ENCODE data around the gene PSD2.

PSD2 gene

GRCh38 chr5:139861889-139862207 is 66.2 kb downstream of the PSD2 start:
- DNase-seq = no peak

GRCh38 chr5:139862313-139862712 is 66.7 kb downstream of the PSD2 start:
- no peak for DNase-seq

GRCh38 chr5:139862803-139863202 is 67.2 kb downstream of the PSD2 start:
- DNase-seq = no peak

GRCh38 chr5:139863361-139863760 is 67.8 kb downstream of the PSD2 start:
- DNase-seq = no peak

- DNase-seq = peak; percentile 81
These were observed 68.4 kb downstream of the PSD2 start for GRCh38 chr5:139863855-139864558.

GRCh38 chr5:139864716-139865483 is 69.3 kb downstream of the PSD2 start:
- DNase-seq = no peak

GRCh38 chr5:139867109-139867508 is 71.5 kb downstream of the PSD2 start:
- DNase-seq = no peak

- no peak for DNase-seq
These were observed 72.0 kb downstream of the PSD2 start for GRCh38 chr5:139867581-139867980.

- no peak for DNase-seq
These were observed 73.6 kb downstream of the PSD2 start for GRCh38 chr5:139869042-139869790.

- DNase-seq = no peak
These were observed 75.1 kb downstream of the PSD2 start for GRCh38 chr5:139870677-139871076.

GRCh38 chr5:139871614-139872013 is 76.0 kb downstream of the PSD2 start:
- DNase-seq = no peak

- no peak for DNase-seq
These were observed 76.6 kb downstream of the PSD2 start for GRCh38 chr5:139872052-139872766.

GRCh38 chr5:139872851-139873794 is 77.5 kb downstream of the PSD2 start:
- no peak for DNase-seq

GRCh38 chr5:139875957-139876356 is 80.3 kb downstream of the PSD2 start:
- DNase-seq = no peak

- DNase-seq = no peak
These were observed 81.6 kb downstream of the PSD2 start for GRCh38 chr5:139877129-139877597.

- DNase-seq = no peak
These were observed 82.5 kb downstream of the PSD2 start for GRCh38 chr5:139878093-139878492.

GRCh38 chr5:139880416-139881142 is 85.0 kb downstream of the PSD2 start:
- DNase-seq = no peak

- DNase-seq = no peak
These were observed 85.6 kb downstream of the PSD2 start for GRCh38 chr5:139881143-139881733.

GRCh38 chr5:139882316-139882715 is 86.7 kb downstream of the PSD2 start:
- no peak for DNase-seq

GRCh38 chr5:139882961-139883539 is 87.4 kb downstream of the PSD2 start:
- DNase-seq = no peak
